Activated CD8-positive, alpha-beta T cell treated with anti-CD3 and anti-CD28 coated beads for 36 hours (primary cell): ENCODE results near the gene CACNA2D3. TPM values are rescaled to one million over a fixed set of nuclear protein-coding genes. Genes with fewer than 3 reads are reported as not detected.

ENCODE experiments used
- ATAC-seq: fragments of 200-7000 bp; cut with Tn5 transposase; one replicate; pipeline ENCODE4 v1.10.0; 2021; ENCODE audit warnings: mild to moderate bottlenecking, moderate library complexity
- CTCF ChIA-PET: fragments of 350-600 bp; sonication (Branson Sonifier 250); formaldehyde crosslinking; loops from one replicate; lab custom pipeline; 2021; ENCODE audit warnings: antibody characterized with exemption; lab: Charles Lee
- POLR2A ChIA-PET: fragments of 350-600 bp; sonication (Branson Sonifier 250); formaldehyde crosslinking; loops from one replicate; lab custom pipeline; 2021; ENCODE audit warnings: antibody characterized with exemption; lab: Charles Lee
- DNase-seq: peaks from one replicate; pipeline ENCODE4 v3.0.0-alpha.2; 2020
- H3K27ac Mint-ChIP-seq: one replicate; pipeline ENCODE4 v1.8.0; 2021; ENCODE audit warnings: mild to moderate bottlenecking, mixed read lengths
- H3K27me3 Mint-ChIP-seq: one replicate; pipeline ENCODE4 v1.8.0; 2021; ENCODE audit warnings: mixed read lengths
- H3K36me3 Mint-ChIP-seq: one replicate; pipeline ENCODE4 v1.8.0; 2021; ENCODE audit warnings: low read depth, mixed read lengths
- H3K4me1 Mint-ChIP-seq: one replicate; pipeline ENCODE4 v1.8.0; 2021; ENCODE audit warnings: low read depth, mixed read lengths
- H3K4me3 Mint-ChIP-seq: one replicate; pipeline ENCODE4 v1.8.0; 2021; ENCODE audit warnings: mild to moderate bottlenecking, moderate library complexity, mixed read lengths
- H3K9me3 Mint-ChIP-seq: one replicate; pipeline ENCODE4 v1.8.0; 2021; ENCODE audit warnings: mixed read lengths
- intact Hi-C: fragments of 100-400 bp; cut with micrococcal nuclease; formaldehyde crosslinking; loops from one replicate; pipeline ENCODE4 v1.10.0; 2022
- total RNA-seq, 2 experiments: library from RNA; stranded (reverse); gene quantifications; one replicate each; pipeline ENCODE4 v1.2.3, GENCODE V29; 2021
- TF ChIP-seq, protein P1 (sequence below): fragments of 200-600 bp; IDR thresholded peaks from one replicate; pipeline ENCODE4 v1.8.0; 2022; ENCODE audit warnings: antibody characterized with exemption, mild to moderate bottlenecking

Gene CACNA2D3
- total RNA-seq, 2 experiments from 2014 or later = not detected

- Mint-ChIP-seq H3K27me3 (no peaks in the 10 kb centered on the region), H3K4me3 (no peak overlapping the region), H3K9me3 (peaks cover 2% of the 10 kb centered on the region), H3K4me1 (no peaks in the 10 kb centered on the region), H3K27ac (no peak overlapping the region), H3K36me3 (no peaks in the 10 kb centered on the region)
- ChIA-PET CTCF (no interaction called here), POLR2A (interaction anchor here (1.0 kb wide), 1 partner anchor 601 kb away, joined by 3 read pairs; no protein-coding TSS in a partner anchor)
- ATAC-seq (no peak), DNase-seq (no peak)
- intact Hi-C loops = no loop called here
- TF ChIP-seq, protein P1, sequence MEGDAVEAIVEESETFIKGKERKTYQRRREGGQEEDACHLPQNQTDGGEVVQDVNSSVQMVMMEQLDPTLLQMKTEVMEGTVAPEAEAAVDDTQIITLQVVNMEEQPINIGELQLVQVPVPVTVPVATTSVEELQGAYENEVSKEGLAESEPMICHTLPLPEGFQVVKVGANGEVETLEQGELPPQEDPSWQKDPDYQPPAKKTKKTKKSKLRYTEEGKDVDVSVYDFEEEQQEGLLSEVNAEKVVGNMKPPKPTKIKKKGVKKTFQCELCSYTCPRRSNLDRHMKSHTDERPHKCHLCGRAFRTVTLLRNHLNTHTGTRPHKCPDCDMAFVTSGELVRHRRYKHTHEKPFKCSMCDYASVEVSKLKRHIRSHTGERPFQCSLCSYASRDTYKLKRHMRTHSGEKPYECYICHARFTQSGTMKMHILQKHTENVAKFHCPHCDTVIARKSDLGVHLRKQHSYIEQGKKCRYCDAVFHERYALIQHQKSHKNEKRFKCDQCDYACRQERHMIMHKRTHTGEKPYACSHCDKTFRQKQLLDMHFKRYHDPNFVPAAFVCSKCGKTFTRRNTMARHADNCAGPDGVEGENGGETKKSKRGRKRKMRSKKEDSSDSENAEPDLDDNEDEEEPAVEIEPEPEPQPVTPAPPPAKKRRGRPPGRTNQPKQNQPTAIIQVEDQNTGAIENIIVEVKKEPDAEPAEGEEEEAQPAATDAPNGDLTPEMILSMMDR = no peak
These were observed 590.2 kb downstream of the CACNA2D3 start for GRCh38 chr3:54712539-54712938.

DNA sequence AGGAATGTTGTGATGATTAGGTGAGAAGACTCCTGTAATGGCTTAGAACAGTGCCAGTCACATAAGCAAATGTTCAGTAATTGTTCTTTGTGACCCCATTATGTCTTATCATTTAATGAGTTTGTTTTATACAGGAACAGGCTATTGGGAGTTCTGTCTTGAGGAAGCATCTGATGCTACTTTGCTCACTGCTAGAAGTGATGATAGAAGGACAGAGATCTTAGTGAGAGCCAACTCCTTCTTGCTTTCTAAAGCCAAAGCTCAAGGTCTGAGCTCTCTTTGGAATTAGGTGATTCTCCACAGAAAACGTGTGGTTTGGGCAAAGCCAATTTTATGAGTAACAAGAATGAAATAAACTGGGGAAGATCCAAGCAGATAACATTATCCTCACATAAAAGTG, 590.7 kb downstream of the CACNA2D3 start:
- ChIA-PET CTCF (no interaction called here), POLR2A (no interaction called here)
- Mint-ChIP-seq H3K36me3 (no peaks in the 10 kb centered on the region), H3K27me3 (no peaks in the 10 kb centered on the region), H3K4me3 (no peak overlapping the region), H3K27ac (no peak overlapping the region), H3K4me1 (no peaks in the 10 kb centered on the region), H3K9me3 (peaks cover 2% of the 10 kb centered on the region)
- intact Hi-C loops = no loop called here
- DNase-seq (no peak), ATAC-seq (no peak)
- TF ChIP-seq, protein P1 = no peak

DNA sequence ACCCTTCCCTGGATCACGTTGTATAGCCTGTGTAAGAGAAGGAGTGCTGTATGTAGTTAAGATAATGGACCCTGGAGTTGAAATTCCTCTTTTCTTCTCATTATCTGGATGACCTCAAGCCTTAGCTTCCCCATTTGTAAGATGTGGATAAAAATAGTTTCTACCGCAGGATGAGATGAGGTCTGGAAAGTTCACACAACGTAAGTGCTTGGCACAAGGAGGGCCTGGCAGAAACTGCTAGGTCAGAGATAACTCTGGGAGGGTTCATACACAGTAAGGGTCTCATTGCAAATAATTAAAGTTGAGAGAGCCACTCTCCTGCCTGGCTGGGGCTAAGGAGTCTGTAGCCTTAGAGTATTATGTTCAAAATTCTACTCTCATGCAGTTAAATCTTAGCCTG, 591.1 kb downstream of the CACNA2D3 start:
- CTCF ChIA-PET = no interaction called here
- intact Hi-C loops = no loop called here
- TF ChIP-seq, protein P1 = no peak
- Mint-ChIP-seq H3K27me3 (no peaks in the 10 kb centered on the region), H3K4me3 (no peak overlapping the region), H3K4me1 (no peaks in the 10 kb centered on the region), H3K27ac (no peak overlapping the region), H3K36me3 (no peaks in the 10 kb centered on the region), H3K9me3 (peaks cover 2% of the 10 kb centered on the region)
- POLR2A ChIA-PET = no interaction called here
- no peak for DNase-seq
- ATAC-seq = no peak

DNA sequence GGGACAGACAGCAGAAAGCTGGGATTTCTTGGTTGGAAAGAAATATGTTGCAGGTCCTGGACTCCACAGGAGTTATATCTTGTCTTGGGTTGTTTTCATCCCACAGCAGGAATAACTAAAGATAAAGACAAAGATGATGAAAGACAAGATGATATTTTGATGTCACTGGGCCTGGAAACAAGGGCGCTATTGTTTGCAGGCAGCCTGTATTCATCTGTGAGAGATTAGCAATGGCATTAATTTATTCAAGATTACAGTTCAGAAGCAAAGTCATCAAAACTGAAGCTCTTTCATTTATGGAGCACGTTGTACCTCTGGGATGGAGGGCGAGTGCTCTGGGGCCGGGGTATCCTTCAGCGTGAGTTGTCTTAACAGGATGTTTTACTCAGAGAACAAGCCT, 591.7 kb downstream of the CACNA2D3 start:
- TF ChIP-seq, protein P1 = no peak
- ChIA-PET POLR2A (no interaction called here), CTCF (no interaction called here)
- H3K4me3 Mint-ChIP-seq = no peak overlapping the region
- H3K27me3 Mint-ChIP-seq = no peaks in the 10 kb centered on the region
- DNase-seq (no peak), ATAC-seq (no peak)
- no peaks in the 10 kb centered on the region for H3K36me3 Mint-ChIP-seq
- H3K9me3 Mint-ChIP-seq = peaks cover 2% of the 10 kb centered on the region
- intact Hi-C loops = no loop called here
- H3K4me1 Mint-ChIP-seq = no peaks in the 10 kb centered on the region
- H3K27ac Mint-ChIP-seq = no peak overlapping the region

DNA sequence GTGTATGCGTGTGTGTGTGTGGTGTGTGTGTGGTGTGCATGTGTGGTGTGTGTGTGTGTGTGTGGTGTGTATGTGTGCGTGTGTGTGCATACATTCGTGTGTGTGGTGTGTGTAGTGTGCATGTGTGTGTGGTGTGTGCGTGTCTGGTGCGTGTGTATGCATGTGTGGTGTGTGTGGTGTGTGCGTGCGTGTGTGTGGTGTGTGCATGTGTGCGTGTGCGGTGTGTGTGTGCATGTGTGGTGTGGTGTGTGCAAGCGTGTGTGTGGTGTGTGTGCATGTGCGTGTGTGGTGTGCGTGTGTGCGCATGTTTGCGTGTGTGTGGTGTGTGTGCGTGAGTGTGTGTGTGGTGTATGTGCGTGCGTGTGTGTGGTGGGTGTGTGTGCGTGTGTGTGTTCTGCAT, 595.2 kb downstream of the CACNA2D3 start:
- Mint-ChIP-seq H3K36me3 (no peaks in the 10 kb centered on the region), H3K9me3 (peaks cover 2% of the 10 kb centered on the region), H3K27me3 (no peaks in the 10 kb centered on the region), H3K4me1 (no peaks in the 10 kb centered on the region), H3K27ac (no peak overlapping the region), H3K4me3 (no peak overlapping the region)
- DNase-seq (no peak), ATAC-seq (no peak)
- CTCF ChIA-PET = no interaction called here
- TF ChIP-seq, protein P1 = no peak
- POLR2A ChIA-PET = no interaction called here
- intact Hi-C loops = no loop called here
